H1 (cell line): ENCODE measurements around the gene GMPPA. TPM values are rescaled to one million over a fixed set of nuclear protein-coding genes. Genes with fewer than 3 reads are reported as not detected.

Experiments
- CTCF ChIA-PET: fragments of 300-600 bp; sonication (Branson Sonifier 250); formaldehyde crosslinking; loops from one replicate; lab custom pipeline; 2021; ENCODE audit not compliant: partially characterized antibody; lab: Charles Lee
- POLR2A ChIA-PET: fragments of 300-600 bp; sonication (Branson Sonifier 250); formaldehyde crosslinking; loops from one replicate; lab custom pipeline; 2021; ENCODE audit warnings: inconsistent platforms; ENCODE audit not compliant: partially characterized antibody; lab: Charles Lee
- DNase-seq, 2 experiments: peaks; one replicate each; pipeline versions ENCODE4 v3.0.0 to v3.0.0-alpha.2; 2010 to 2022; ENCODE audit warnings: low spot score in 2 of 2, low read depth in 1 of 2, mixed read lengths in 1 of 2
- FAIRE-seq: peaks from 2 replicates; lab custom pipeline; 2011; peaks lifted over from hg19 to GRCh38; lab: Jason Lieb, UNC
- H2AFZ ChIP-seq: 2 replicates; pipeline ENCODE4 v1.8.1; 2012; ENCODE audit warnings: low read length, inconsistent platforms
- H2AK5ac ChIP-seq: 2 replicates; pipeline ENCODE4 v1.6.1; 2013; ENCODE audit warnings: low read depth, low read length
- H2BK120ac ChIP-seq: replicated peaks from 2 replicates; pipeline ENCODE3; 2013; ENCODE audit warnings: low read depth, low read length, inconsistent platforms
- H2BK12ac ChIP-seq: 2 replicates; pipeline ENCODE4 v1.6.1; 2013; ENCODE audit warnings: low read depth, low read length
- H2BK15ac ChIP-seq: 2 replicates; pipeline ENCODE4 v1.6.1; 2013; ENCODE audit warnings: low read length
- H2BK20ac ChIP-seq: 2 replicates; pipeline ENCODE4 v1.6.1; 2013; ENCODE audit warnings: low read length
- H2BK5ac ChIP-seq: 2 replicates; pipeline ENCODE4 v1.6.1; 2013; ENCODE audit warnings: low read depth, low read length
- H3K14ac ChIP-seq: 2 replicates; pipeline ENCODE4 v1.6.1; 2013; ENCODE audit warnings: inconsistent platforms; ENCODE audit not compliant: insufficient read length
- H3K18ac ChIP-seq: 2 replicates; pipeline ENCODE4 v1.6.1; 2013; ENCODE audit warnings: low read length; ENCODE audit errors: extremely low read depth
- H3K23ac ChIP-seq: 2 replicates; pipeline ENCODE4 v1.6.1; 2013; ENCODE audit warnings: inconsistent platforms; ENCODE audit not compliant: insufficient read length
- H3K23me2 ChIP-seq: 2 replicates; pipeline ENCODE4 v1.6.1; 2013; ENCODE audit warnings: low read depth, low read length
- H3K27ac ChIP-seq: 2 replicates; pipeline ENCODE4 v1.6.1; 2011; ENCODE audit warnings: low read depth, low read length, inconsistent platforms
- H3K27me3 ChIP-seq, 4 experiments: replicated peaks in 1 of 4; 1 replicate in 1 of 4; 2 replicates in 3 of 4; pipeline versions ENCODE4 v1.6.1 to v1.8.1; 2011 to 2013; ENCODE audit warnings: low read length in 3 of 4, mild to moderate bottlenecking in 3 of 4, inconsistent platforms in 2 of 4, mixed read lengths in 2 of 4, moderate library complexity in 1 of 4; ENCODE audit not compliant: control insufficient read depth in 3 of 4, insufficient read depth in 3 of 4; ENCODE audit errors: extremely low read depth in 1 of 4
- H3K36me3 ChIP-seq, 4 experiments: 2 replicates each; pipeline versions ENCODE4 v1.6.1 to v1.8.1; 2011 to 2013; ENCODE audit warnings: mild to moderate bottlenecking in 4 of 4, low read length in 3 of 4, moderate library complexity in 2 of 4, control low read depth in 1 of 4, inconsistent platforms in 1 of 4; ENCODE audit not compliant: insufficient read depth in 4 of 4, control insufficient read depth in 2 of 4
- H3K4ac ChIP-seq: replicated peaks from 2 replicates; pipeline ENCODE3; 2013; ENCODE audit warnings: low read length, low read depth, mixed read lengths, inconsistent platforms; ENCODE audit not compliant: insufficient read length
- H3K4me1 ChIP-seq, 4 experiments: replicated peaks in 1 of 4; 1 replicate in 1 of 4; 2 replicates in 3 of 4; pipeline versions ENCODE4 v1.6.1 to v1.8.1; 2011 to 2013; ENCODE audit warnings: low read length in 3 of 4, inconsistent platforms in 2 of 4, mixed read lengths in 1 of 4; ENCODE audit not compliant: insufficient read depth in 4 of 4, control insufficient read depth in 3 of 4
- H3K4me2 ChIP-seq, 2 experiments: 2 replicates each; pipeline versions ENCODE4 v1.6.1 to v1.8.1; 2011 to 2013; ENCODE audit warnings: low read depth in 2 of 2, low read length in 2 of 2, control low read depth in 1 of 2, inconsistent platforms in 1 of 2, mild to moderate bottlenecking in 1 of 2; ENCODE audit not compliant: insufficient read depth in 1 of 2
- H3K4me3 ChIP-seq, 4 experiments: fragments of 200-600, 300-600 bp in 1 of 4; sonication (generic), shearing (Covaris generic), sonication (Bioruptor Twin) in 1 of 4; 2 replicates each; pipeline versions ENCODE4 v1.5.1 to v1.8.1; 2011 to 2016; ENCODE audit warnings: low read length in 4 of 4, low read depth in 3 of 4, control low read depth in 2 of 4, inconsistent platforms in 2 of 4, mild to moderate bottlenecking in 2 of 4, mixed read lengths in 1 of 4, moderate library complexity in 1 of 4; ENCODE audit not compliant: insufficient read depth in 2 of 4; ENCODE audit errors: extremely low read depth in 1 of 4
- H3K56ac ChIP-seq: replicated peaks from 2 replicates; pipeline ENCODE3; 2013; ENCODE audit warnings: low read depth, mild to moderate bottlenecking, mixed read lengths, low read length, inconsistent platforms; ENCODE audit not compliant: insufficient read length
- H3K79me1 ChIP-seq: 2 replicates; pipeline ENCODE4 v1.6.1; 2013; ENCODE audit warnings: low read depth, low read length, control low read depth
- H3K79me2 ChIP-seq, 2 experiments: 2 replicates each; pipeline versions ENCODE4 v1.6.1 to v1.8.1; 2012 to 2013; ENCODE audit warnings: low read length in 2 of 2, mild to moderate bottlenecking in 2 of 2, inconsistent platforms in 1 of 2; ENCODE audit not compliant: insufficient read depth in 2 of 2, control insufficient read depth in 1 of 2
- H3K9ac ChIP-seq, 4 experiments: replicated peaks in 1 of 4; 1 replicate in 1 of 4; 2 replicates in 3 of 4; pipeline versions ENCODE4 v1.6.1 to v1.8.1; 2011 to 2013; ENCODE audit warnings: low read depth in 3 of 4, low read length in 3 of 4, control low read depth in 2 of 4, mild to moderate bottlenecking in 2 of 4, moderate library complexity in 2 of 4, inconsistent platforms in 1 of 4; ENCODE audit errors: extremely low read depth in 1 of 4
- H3K9me3 ChIP-seq, 2 experiments: 2 replicates each; pipeline versions ENCODE4 v1.6.1 to v1.8.1; 2012 to 2013; ENCODE audit warnings: mild to moderate bottlenecking in 2 of 2, moderate library complexity in 2 of 2, control low read depth in 1 of 2, inconsistent platforms in 1 of 2, low read depth in 1 of 2, low read length in 1 of 2, mixed read lengths in 1 of 2; ENCODE audit not compliant: insufficient read depth in 2 of 2
- H4K20me1 ChIP-seq, 2 experiments: replicated peaks in 1 of 2; 2 replicates each; pipeline versions ENCODE3 to v1.8.1; 2011 to 2013; ENCODE audit warnings: inconsistent platforms in 2 of 2, low read length in 2 of 2, mild to moderate bottlenecking in 1 of 2; ENCODE audit not compliant: insufficient read depth in 2 of 2, control insufficient read depth in 1 of 2
- H4K5ac ChIP-seq: 2 replicates; pipeline ENCODE4 v1.6.1; 2013; ENCODE audit warnings: low read length, low read depth, mixed read lengths, inconsistent platforms; ENCODE audit not compliant: insufficient read length
- H4K8ac ChIP-seq: 2 replicates; pipeline ENCODE4 v1.8.0; 2013; ENCODE audit warnings: mild to moderate bottlenecking, moderate library complexity, low read length, inconsistent platforms; ENCODE audit not compliant: insufficient read depth; ENCODE audit errors: extremely low read depth
- H4K91ac ChIP-seq: replicated peaks from 2 replicates; pipeline ENCODE3; 2013; ENCODE audit warnings: low read length, mixed read lengths, inconsistent platforms; ENCODE audit not compliant: insufficient read length
- ASH2L ChIP-seq: fragments of 200-600, 300-600 bp; sonication (generic); IDR thresholded peaks from one replicate; pipeline ENCODE4 v1.7.1; 2017; ENCODE audit warnings: low read length
- JUN ChIP-seq: IDR thresholded peaks from 2 replicates; pipeline ENCODE4 v1.6.1; 2011; ENCODE audit warnings: low read depth, mild to moderate bottlenecking, improper control_type of control experiment, low read length
- PHF8 ChIP-seq: fragments of 200-600 bp; sonication (generic); conservative IDR thresholded peaks from 2 replicates; pipeline ENCODE4 v1.7.1; 2012; ENCODE audit warnings: low read depth, mild to moderate bottlenecking, inconsistent platforms, low read length, moderate library complexity
- POLR2AphosphoS5 ChIP-seq: IDR thresholded peaks from 2 replicates; pipeline ENCODE4 v1.6.1; 2011; ENCODE audit warnings: low read depth, low read length
- SAP30 ChIP-seq: fragments of 300-600 bp; sonication (generic); IDR thresholded peaks from 2 replicates; pipeline ENCODE4 v1.7.1; 2012; ENCODE audit warnings: low read length, moderate library complexity, mild to moderate bottlenecking, inconsistent platforms; ENCODE audit not compliant: insufficient read depth, insufficient replicate concordance
- SIX5 ChIP-seq: IDR thresholded peaks from 2 replicates; pipeline ENCODE4 v1.6.1; 2011; ENCODE audit warnings: mild to moderate bottlenecking, low read depth, low read length
- TEAD4 ChIP-seq: IDR thresholded peaks from 2 replicates; pipeline ENCODE4 v1.6.1; 2012; ENCODE audit warnings: low read depth, low read length, inconsistent platforms, mixed read lengths
- WGBS, 2 experiments: shearing (Covaris generic) in 1 of 2; methylation state at CpG; one replicate each; pipeline versions ENCODE4 v1.1.6 to v1.1.7; 2013 to 2015; ENCODE audit warnings: low lambda C conversion rate in 2 of 2, mixed read lengths in 2 of 2, inconsistent platforms in 1 of 2, low coverage in 1 of 2, missing lambda C conversion rate in 1 of 2; ENCODE audit not compliant: insufficient replicate concordance in 2 of 2, insufficient coverage in 1 of 2, insufficient read length in 1 of 2; ENCODE audit errors: extremely low coverage in 1 of 2, missing lambda C conversion rate in 1 of 2; 5-methylcytosine and 5-hydroxymethylcytosine counted together
- polyA plus RNA-seq, 7 experiments: library from polyadenylated mRNA; depleted of rRNA in 3 of 7; stranded (reverse) in 5 of 7; unstranded in 2 of 7; fragments of >200 nt in 5 of 7; fragments of 200-250 nt in 2 of 7; gene quantifications; 1 replicate in 5 of 7; 2 replicates in 1 of 7; 4 replicates in 1 of 7; pipeline versions ENCODE4 v1.2.1 to v1.2.3, GENCODE V29; 2011 to 2013; ENCODE audit warnings: missing spikeins in 2 of 7, mixed read lengths in 2 of 7
- total RNA-seq: library from RNA; stranded (reverse); fragmentation: NEBNext Ultra II Directional; extraction: Animal tissue kit (Norgen Biotek cat#: 25700); gene quantifications from 2 replicates; pipeline ENCODE4 v1.2.1, GENCODE V29; 2021

GMPPA gene
- total and polyA plus RNA-seq, 2 of the 8 experiments (the other 6 are each of a cell fraction or from before 2014, with no cell fraction given): 34.3 to 98.8 TPM

- DNase-seq: no peak
- H3K56ac ChIP-seq: no peak overlapping the region
- 77% methylated on average over 3 of the region's 3 CpGs; no CpG with 5 or more reads in 1 of the 2 experiments for WGBS, 2 experiments
- no peak overlapping the region for H2BK5ac ChIP-seq
- no peak for FAIRE-seq
- H3K4me3 ChIP-seq: no peak overlapping the region
- no peak overlapping the region for H2BK120ac ChIP-seq
- no peak overlapping the region for H2BK12ac ChIP-seq
- POLR2A ChIA-PET: interaction anchor here (0.9 to 3.3 kb wide), 9 partner anchors 8 to 69 kb away, joined by 3 to 44 read pairs (median 5); partner anchors contain the start of gene STK11IP
- H3K23ac ChIP-seq: no peak overlapping the region
- peaks cover 3 to 7% (median 5%) of the 10 kb centered on the region in 4 experiments; a peak in 6 of 8 replicates for H3K36me3 ChIP-seq
- no peak overlapping the region for H4K5ac ChIP-seq
- H3K27ac ChIP-seq: no peak overlapping the region
- H3K23me2 ChIP-seq: peaks cover 14% of the 10 kb centered on the region; the same call in 1 of the 2 replicates
- TF ChIP-seq TEAD4: no peak
- TF ChIP-seq ASH2L: no peak
- TF ChIP-seq PHF8: no peak
- TF ChIP-seq JUN: no peak
- TF ChIP-seq POLR2AphosphoS5: no peak
- TF ChIP-seq SIX5: no peak
- TF ChIP-seq SAP30: no peak
- TF ChIP-seq, all 59 proteins: peak for 0
- H3K4me2 ChIP-seq: no peak overlapping the region; a peak in 1 of 4 replicates
- no peak overlapping the region for H2BK15ac ChIP-seq
- no peak overlapping the region for H3K14ac ChIP-seq
- H3K9me3 ChIP-seq: no peaks in the 10 kb centered on the region
- no peak overlapping the region for H4K8ac ChIP-seq
- H3K4me1 ChIP-seq: peaks cover 2 to 13% (median 7%) of the 10 kb centered on the region in 4 experiments; a peak in 6 of 7 replicates
- H2AFZ ChIP-seq: no peak overlapping the region
- H2AK5ac ChIP-seq: no peak overlapping the region
- no peak overlapping the region for H4K91ac ChIP-seq
- peaks cover 0 to 5% (median 0%) of the 10 kb centered on the region in 4 experiments; a peak in 3 of 7 replicates for H3K27me3 ChIP-seq
- no peak overlapping the region for H3K18ac ChIP-seq
- H3K4ac ChIP-seq: no peak overlapping the region
- H3K9ac ChIP-seq: no peak overlapping the region
- peaks cover 13 to 21% of the 10 kb centered on the region in 2 experiments for H4K20me1 ChIP-seq
- CTCF ChIA-PET: interaction anchor here (0.8 to 113.1 kb wide), 8 partner anchors 15 to 87 kb away, joined by 3 to 7248 read pairs (median 14); partner anchors contain the start of genes DES, GMPPA, INHA and OBSL1
- peaks cover 4% of the 10 kb centered on the region; the same call in 1 of the 2 replicates for H3K79me1 ChIP-seq
- no peak overlapping the region for H2BK20ac ChIP-seq
- H3K79me2 ChIP-seq: peaks cover 0 to 6% of the 10 kb centered on the region in 2 experiments; a peak in 1 of 4 replicates
Observed at GRCh38 chr2:219545295-219545942, 46.7 kb downstream of the GMPPA start.
